Aorta (tissue), 5 donors: ENCODE results near the gene COA1. TPM values are rescaled to one million over a fixed set of nuclear protein-coding genes. Genes with fewer than 3 reads are reported as not detected.
"Not testable (repeated sequence)": the region's sequence is repeated elsewhere in the genome, so short reads cannot be mapped to it uniquely, and the experiment has no call there.

Experiments
- ATAC-seq: fragments of 200-7000 bp; cut with Tn5 transposase; one replicate; pipeline ENCODE4 v1.9.1; 2022; ENCODE audit warnings: moderate library complexity; ENCODE audit not compliant: low FRiP score
- DNase-seq, 2 donors: peaks; one replicate each; pipeline ENCODE4 v3.0.0-alpha.2; 2020
- H3K27ac ChIP-seq, 2 donors: one replicate each; pipeline ENCODE4 v1.5.1; 2013; ENCODE audit warnings: low read length in 2 of 2, mild to moderate bottlenecking in 2 of 2, moderate library complexity in 2 of 2, control low read depth in 1 of 2, inconsistent platforms in 1 of 2, low read depth in 1 of 2
- H3K27me3 ChIP-seq, 2 donors: one replicate each; pipeline ENCODE4 v1.6.1; 2013; ENCODE audit warnings: control low read depth in 1 of 2, low read length in 1 of 2, mild to moderate bottlenecking in 1 of 2, moderate library complexity in 1 of 2; ENCODE audit not compliant: insufficient read depth in 2 of 2, control insufficient read depth in 1 of 2
- H3K36me3 ChIP-seq, 2 donors: one replicate each; pipeline ENCODE4 v1.6.1; 2013; ENCODE audit warnings: control low read depth in 1 of 2, low read length in 1 of 2, mild to moderate bottlenecking in 1 of 2; ENCODE audit not compliant: insufficient read depth in 2 of 2, control insufficient read depth in 1 of 2
- H3K4me1 ChIP-seq, 2 donors: one replicate each; pipeline ENCODE4 v1.6.1; 2013; ENCODE audit warnings: low read length in 2 of 2, control low read depth in 1 of 2, mild to moderate bottlenecking in 1 of 2, moderate library complexity in 1 of 2; ENCODE audit not compliant: insufficient read depth in 2 of 2, control insufficient read depth in 1 of 2
- H3K4me3 ChIP-seq, 2 donors: one replicate each; pipeline ENCODE4 v1.5.1; 2013; ENCODE audit warnings: low read length in 2 of 2, control low read depth in 1 of 2, mild to moderate bottlenecking in 1 of 2
- H3K9me3 ChIP-seq: one replicate; pipeline ENCODE4 v1.6.1; 2013; ENCODE audit warnings: mild to moderate bottlenecking, low read length; ENCODE audit not compliant: control insufficient read depth
- whole genome bisulfite sequencing, 2 donors: extraction: QIAGEN DNeasy Blood & Tissue Kit; methylation state at CpG; one replicate each; pipeline ENCODE4 v1.1.7; 2013; 5-methylcytosine and 5-hydroxymethylcytosine counted together
- intact Hi-C, 2 donors: fragments of 100-400 bp; cut with DNase I; formaldehyde crosslinking; loops; one replicate each; pipeline versions ENCODE4 v1.14.2 to v1.15.0; 2022
- polyA plus RNA-seq, 2 donors: library from polyadenylated mRNA; stranded (reverse); fragments of 200-250 nt; gene quantifications; one replicate each; pipeline ENCODE4 v1.2.3, GENCODE V29; 2013
- total RNA-seq, 2 donors: library from RNA; stranded (reverse); fragmentation: NEBNext Ultra II Directional; extraction: Animal tissue kit (Norgen Biotek cat#: 25700); gene quantifications; one replicate each; pipeline ENCODE4 v1.2.1, GENCODE V29; 2021
- donor health status: healthy with polysubstance abuse.
- donor health status: Bipolar disorder and iron deficiency.
- donor health status: DM: no; HTN: no; CAD: no.
- donor health status: DM: no; HTN: no; CAD: no.
- donor health status: DM: yes; HTN: yes; CAD: no.

COA1 gene
- total and polyA plus RNA-seq, 4 donors, result 36.5 to 57.2 (median 51.5) TPM

DNA sequence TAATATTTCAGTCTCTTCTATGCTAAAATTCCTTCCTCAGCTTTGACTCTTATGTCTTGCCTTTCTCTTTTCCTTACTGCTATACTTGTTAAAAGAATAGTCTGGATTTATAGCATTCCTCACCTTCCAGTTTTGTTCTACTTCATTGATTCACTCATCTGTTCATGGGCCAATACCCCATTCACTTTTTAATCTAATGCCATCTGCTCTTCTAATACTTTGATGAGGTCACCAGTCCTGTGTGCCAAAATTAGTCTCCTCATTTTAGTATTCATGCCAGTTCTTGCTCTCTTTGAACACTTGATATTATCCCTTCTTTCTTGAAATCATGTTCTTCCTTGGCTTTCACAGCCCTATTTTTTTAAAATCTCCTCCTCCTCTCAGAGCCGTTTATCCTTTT, 127.1 kb downstream of the COA1 start:
- peaks cover 0 to 3% of the 10 kb centered on the region in 2 donors for H3K36me3 ChIP-seq
- ATAC-seq, result no peak
- H3K27ac ChIP-seq, result no peak overlapping the region
- no peak overlapping the region for H3K4me3 ChIP-seq
- 35 to 47% methylated on average over 1 of the region's 1 CpG for WGBS, 2 donors
- peaks cover 2 to 3% of the 10 kb centered on the region in 2 donors for H3K4me1 ChIP-seq
- H3K9me3 ChIP-seq, result no peaks in the 10 kb centered on the region
- DNase-seq, result no peak
- H3K27me3 ChIP-seq, result no peaks in the 10 kb centered on the region
- intact Hi-C loops, result no loop called here

DNA sequence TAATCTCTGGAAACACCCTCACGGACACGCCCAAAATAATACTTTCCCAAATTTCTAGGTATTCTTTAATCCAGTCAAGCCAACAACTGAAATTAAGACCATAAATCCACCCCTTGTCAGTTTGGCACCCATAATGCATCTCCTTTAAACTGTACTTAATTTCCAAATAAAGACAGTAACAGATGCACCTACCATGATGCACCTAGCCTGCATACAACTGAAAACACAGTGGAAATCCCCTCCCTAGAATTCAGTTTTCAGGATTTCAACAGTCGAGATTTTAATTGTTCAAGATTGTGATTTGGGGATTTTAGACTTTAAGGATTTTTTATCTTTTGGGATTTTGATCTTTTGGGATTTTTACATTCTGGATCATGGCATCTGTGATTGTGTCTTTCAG, 129.3 kb downstream of the COA1 start:
- Histone ChIP-seq H3K9me3 (no peaks in the 10 kb centered on the region), H3K4me3 (no peak overlapping the region), H3K27me3 (no peaks in the 10 kb centered on the region), H3K27ac (no peak overlapping the region), H3K36me3 (peaks cover 0 to 3% of the 10 kb centered on the region in 2 donors), H3K4me1 (peaks cover 2 to 3% of the 10 kb centered on the region in 2 donors)
- intact Hi-C loops, result no loop called here
- DNase-seq, result no peak
- WGBS, 2 donors, result 90 to 96% methylated on average over 3 of the region's 3 CpGs
- ATAC-seq, result no peak

DNA sequence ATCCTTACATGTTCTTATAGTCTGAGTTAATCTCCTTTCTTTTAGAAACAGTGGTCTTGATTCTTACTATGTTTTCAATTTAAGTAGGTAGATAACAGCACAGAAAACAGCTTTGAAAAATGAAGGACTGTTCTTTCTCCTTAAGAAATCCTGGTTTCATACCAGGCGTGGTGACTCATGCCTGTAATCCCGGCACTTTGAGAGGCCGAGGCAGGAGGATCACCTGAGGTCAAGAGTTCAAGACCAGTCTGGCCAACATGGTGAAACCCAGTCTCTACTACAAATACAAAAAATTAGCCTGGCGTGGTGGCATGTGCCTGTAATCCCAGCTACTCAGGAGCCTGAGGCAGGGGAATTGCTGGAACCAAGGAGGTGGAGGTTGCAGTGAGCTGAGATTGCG, 132.9 kb downstream of the COA1 start:
- H3K36me3 ChIP-seq, H3K27me3 ChIP-seq, intact Hi-C loops, H3K9me3 ChIP-seq, H3K27ac ChIP-seq, ATAC-seq, DNase-seq, H3K4me3 ChIP-seq, H3K4me1 ChIP-seq: not testable (repeated sequence)
- WGBS, 2 donors, result 49 to 51% methylated on average over 5 of the region's 5 CpGs

DNA sequence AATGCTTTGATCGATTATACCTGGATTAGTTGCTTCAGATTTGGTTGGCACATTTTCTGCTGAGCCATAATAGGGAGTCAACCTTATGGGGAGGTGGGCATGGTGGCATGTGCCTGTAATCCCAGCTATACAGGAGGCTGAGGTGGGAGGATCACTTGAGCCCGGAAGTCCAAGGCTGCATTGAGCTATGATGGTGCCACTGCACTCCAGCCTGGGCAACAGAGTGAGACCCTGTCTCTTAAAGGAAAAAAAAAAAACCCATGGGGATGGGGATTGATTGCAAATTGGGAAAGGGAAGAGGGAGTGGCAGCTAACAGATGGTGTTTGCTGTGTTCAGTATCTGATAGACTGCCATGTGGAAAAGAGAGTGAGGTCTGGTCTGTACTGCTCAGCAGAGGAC, 135.3 kb downstream of the COA1 start:
- H3K4me3 ChIP-seq, result no peak overlapping the region
- WGBS, 2 donors, result 49 to 63% methylated on average over 2 of the region's 2 CpGs
- H3K27ac ChIP-seq, result no peak overlapping the region
- intact Hi-C loops, result no loop called here
- H3K27me3 ChIP-seq, result no peaks in the 10 kb centered on the region
- no peaks in the 10 kb centered on the region for H3K36me3 ChIP-seq
- ATAC-seq (no peak), DNase-seq (no peak)
- no peaks in the 10 kb centered on the region for H3K9me3 ChIP-seq
- peaks cover 8 to 9% of the 10 kb centered on the region in 2 donors for H3K4me1 ChIP-seq

DNA sequence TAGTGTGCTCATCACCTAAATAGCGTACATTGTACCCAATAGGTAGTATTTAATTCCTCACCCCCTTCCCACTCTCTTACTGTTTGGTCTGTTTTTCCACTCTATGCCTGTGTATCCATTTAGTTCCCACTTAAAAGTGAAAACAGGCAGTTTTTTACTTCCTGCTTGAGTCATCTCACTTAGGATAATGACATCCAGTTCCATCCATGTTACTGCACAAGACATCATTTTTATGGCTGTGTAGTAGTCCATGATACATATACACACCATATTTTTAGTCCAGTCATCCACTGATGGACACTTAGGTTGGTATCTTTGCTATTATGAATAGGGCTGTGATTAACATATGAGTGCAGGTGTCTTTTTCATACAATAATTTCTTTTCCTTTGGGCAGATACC, 136.3 kb downstream of the COA1 start:
- H3K4me3 ChIP-seq, result no peak overlapping the region
- H3K27ac ChIP-seq, result no peak overlapping the region
- intact Hi-C loops, result no loop called here
- peaks cover 9 to 15% of the 10 kb centered on the region in 2 donors for H3K4me1 ChIP-seq
- H3K27me3 ChIP-seq, result no peaks in the 10 kb centered on the region
- ATAC-seq (no peak), DNase-seq (no peak)
- no peaks in the 10 kb centered on the region for H3K9me3 ChIP-seq
- no peaks in the 10 kb centered on the region for H3K36me3 ChIP-seq
- 93 to 95% methylated on average over 1 of the region's 1 CpG for WGBS, 2 donors

DNA sequence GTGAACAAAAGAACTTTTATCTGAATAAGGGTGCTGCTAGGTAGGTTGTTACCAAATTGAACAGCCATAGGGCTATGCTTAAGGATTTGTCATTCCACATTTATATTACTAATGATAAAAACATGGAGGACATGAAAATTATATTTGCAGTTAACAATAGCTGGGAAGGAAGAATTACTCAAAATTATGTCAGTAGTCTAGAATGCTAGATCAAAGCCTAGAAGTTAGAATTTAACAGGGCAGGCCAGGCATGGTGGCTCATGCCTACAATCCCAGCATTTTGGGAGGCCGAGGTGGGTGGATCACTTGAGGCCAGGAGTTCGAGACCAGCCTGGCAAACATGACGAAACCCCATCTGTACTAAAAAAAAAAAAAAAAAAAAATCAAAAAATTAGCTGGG, 137.0 kb downstream of the COA1 start:
- Histone ChIP-seq H3K27ac (no peak overlapping the region), H3K9me3 (no peaks in the 10 kb centered on the region), H3K4me1 (peaks cover 9 to 15% of the 10 kb centered on the region in 2 donors), H3K4me3 (no peak overlapping the region), H3K27me3 (no peaks in the 10 kb centered on the region), H3K36me3 (no peaks in the 10 kb centered on the region)
- DNase-seq, result no peak
- 29 to 38% methylated on average over 3 of the region's 3 CpGs for WGBS, 2 donors
- no peak for ATAC-seq
- intact Hi-C loops, result no loop called here

DNA sequence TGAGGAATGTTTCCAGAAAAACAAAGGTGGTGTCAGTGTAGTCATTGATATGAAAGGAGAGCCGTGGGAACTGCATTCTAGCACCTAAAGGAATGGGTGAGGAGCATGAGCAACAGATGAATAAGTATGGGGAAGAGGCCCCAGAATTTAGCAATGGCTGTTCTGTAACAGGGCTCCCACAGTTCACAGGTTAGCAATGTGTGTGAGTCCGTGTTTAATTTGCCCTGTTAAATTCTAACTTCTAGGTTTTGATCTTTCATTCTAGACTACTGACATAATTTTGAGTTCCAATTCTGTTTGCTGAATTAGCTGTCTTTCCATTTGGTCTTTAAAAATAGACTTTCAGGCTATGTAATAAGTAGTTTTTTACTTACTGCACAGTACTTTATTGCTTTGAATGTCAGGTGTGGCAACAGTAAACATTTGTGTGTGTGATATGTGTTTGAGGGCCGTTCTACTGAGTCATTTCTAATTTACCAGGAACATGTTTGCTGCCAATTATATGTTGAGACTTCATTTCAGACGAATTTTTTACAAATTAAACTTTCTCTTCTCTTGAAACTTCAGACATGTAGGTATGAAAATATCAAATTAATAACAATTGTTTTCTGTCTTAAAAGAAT, 137.7 kb downstream of the COA1 start:
- Histone ChIP-seq H3K4me1 (peaks cover 9 to 15% of the 10 kb centered on the region in 2 donors), H3K27me3 (no peaks in the 10 kb centered on the region), H3K9me3 (no peaks in the 10 kb centered on the region), H3K4me3 (no peak overlapping the region), H3K27ac (no peak overlapping the region), H3K36me3 (no peaks in the 10 kb centered on the region)
- intact Hi-C loops, result no loop called here
- DNase-seq, result no peak
- ATAC-seq, result no peak
- WGBS, 2 donors, result 10 to 12% methylated on average over 4 of the region's 4 CpGs

DNA sequence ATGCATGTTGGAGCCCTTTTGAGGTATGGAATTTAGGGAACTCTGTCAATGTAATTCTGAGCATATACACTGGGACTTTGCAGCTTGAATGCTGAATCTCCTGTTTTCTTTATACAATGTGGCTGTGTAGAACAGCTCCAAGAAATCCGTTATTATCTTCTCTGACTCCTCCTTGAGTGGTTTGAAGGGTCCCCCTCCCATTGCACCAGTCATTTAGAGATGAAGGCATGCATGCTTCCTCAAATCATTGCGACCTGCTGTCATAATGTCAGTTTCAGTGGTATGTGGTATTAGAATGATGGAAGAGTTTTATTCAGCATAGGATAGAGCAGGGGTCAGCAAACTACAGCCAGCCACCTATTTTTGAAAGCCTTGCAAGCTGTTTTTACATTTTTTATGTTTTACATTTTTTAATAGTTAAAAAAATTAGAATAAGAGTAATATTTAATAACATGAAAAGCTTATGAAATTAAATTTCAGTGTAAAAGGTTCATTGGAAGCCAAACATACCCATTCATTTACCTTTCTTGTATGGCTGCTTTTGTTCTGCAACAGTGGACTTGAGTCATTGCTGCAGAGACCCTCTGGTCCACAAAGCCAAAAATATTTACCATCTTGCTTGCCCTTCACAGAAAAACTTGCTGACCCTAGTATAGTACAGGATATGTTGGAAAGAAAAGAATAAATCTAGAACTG, 138.3 kb downstream of the COA1 start:
- no peak overlapping the region for H3K27ac ChIP-seq
- 49 to 54% methylated on average over 2 of the region's 2 CpGs for WGBS, 2 donors

DNA sequence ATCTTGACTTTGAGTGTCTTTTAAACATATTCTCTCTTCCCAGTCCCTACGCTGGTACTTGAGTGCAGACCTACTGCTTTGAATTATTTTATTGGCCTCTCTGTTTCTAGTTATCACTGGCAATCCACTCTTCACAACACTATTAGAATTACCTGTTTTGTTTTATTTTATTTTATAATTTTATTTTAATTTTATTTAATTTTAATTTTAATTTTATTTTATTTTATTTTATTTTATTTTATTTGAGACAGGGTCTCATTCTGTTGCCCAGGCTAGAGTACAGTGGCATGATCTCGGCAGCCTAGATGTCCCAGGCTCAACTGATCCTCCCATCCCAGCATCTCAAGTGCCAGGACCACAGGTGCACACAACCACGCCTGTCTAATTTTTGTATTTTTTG, 139.6 kb downstream of the COA1 start:
- peaks cover 9 to 15% of the 10 kb centered on the region in 2 donors for H3K4me1 ChIP-seq
- ATAC-seq, result no peak
- intact Hi-C loops, result no loop called here

More for the DNA sequence above, 138.3 kb downstream of the COA1 start:
- Histone ChIP-seq H3K27me3 (no peaks in the 10 kb centered on the region), H3K9me3 (no peaks in the 10 kb centered on the region), H3K4me1 (peaks cover 9 to 15% of the 10 kb centered on the region in 2 donors), H3K4me3 (no peak overlapping the region), H3K36me3 (no peaks in the 10 kb centered on the region)
- intact Hi-C loops, result no loop called here
- DNase-seq (no peak), ATAC-seq (no peak)

More for the DNA sequence above, 139.6 kb downstream of the COA1 start:
- no peak for DNase-seq
- Histone ChIP-seq H3K27ac (no peak overlapping the region), H3K9me3 (no peaks in the 10 kb centered on the region), H3K36me3 (no peaks in the 10 kb centered on the region), H3K27me3 (no peaks in the 10 kb centered on the region), H3K4me3 (no peak overlapping the region)
- 89 to 90% methylated on average over 3 of the region's 3 CpGs for WGBS, 2 donors
